Heart left ventricle (tissue), 16 donors: ENCODE data around the gene RBKS. TPM values are rescaled to one million over a fixed set of nuclear protein-coding genes. Genes with fewer than 3 reads are reported as not detected.

Experiments used
- ATAC-seq, 4 donors: fragments of 200-7000 bp; cut with Tn5 transposase; one replicate each; pipeline ENCODE4 v1.9.1; 2020 to 2022; ENCODE audit warnings: moderate library complexity in 4 of 4, mild to moderate bottlenecking in 3 of 4, moderate number of reproducible peaks in 1 of 4
- DNase-seq, 5 donors: peaks; one replicate each; pipeline ENCODE4 v3.0.0-alpha.2; 2020
- H3K27ac ChIP-seq, 12 donors: fragments of 200-600 bp; sonication (generic) in 4 of 12; one replicate each; pipeline versions ENCODE4 v1.5.0 to v1.8.0; 2016 to 2022; ENCODE audit warnings: mild to moderate bottlenecking in 2 of 12
- H3K27me3 ChIP-seq, 9 donors: fragments of 200-600 bp; sonication (generic) in 2 of 9; one replicate each; pipeline versions ENCODE4 v1.5.1 to v1.8.0; 2016 to 2022; ENCODE audit warnings: mild to moderate bottlenecking in 3 of 9
- H3K36me3 ChIP-seq, 9 donors: fragments of 200-600 bp; sonication (generic) in 2 of 9; one replicate each; pipeline versions ENCODE4 v1.5.0 to v1.8.0; 2018 to 2022; ENCODE audit warnings: mild to moderate bottlenecking in 2 of 9
- H3K4me1 ChIP-seq, 12 donors: fragments of 200-600 bp; sonication (generic) in 4 of 12; one replicate each; pipeline versions ENCODE4 v1.5.0 to v1.8.0; 2016 to 2022; ENCODE audit warnings: mild to moderate bottlenecking in 3 of 12
- H3K4me3 ChIP-seq, 12 donors: fragments of 200-600 bp; sonication (generic) in 4 of 12; one replicate each; pipeline versions ENCODE4 v1.5.0 to v1.8.0; 2017 to 2022; ENCODE audit warnings: mild to moderate bottlenecking in 9 of 12, moderate library complexity in 4 of 12
- H3K9me3 ChIP-seq, 12 donors: fragments of 200-600 bp; sonication (generic) in 4 of 12; one replicate each; pipeline versions ENCODE4 v1.5.0 to v1.8.0; 2016 to 2022; ENCODE audit warnings: mild to moderate bottlenecking in 1 of 12
- CTCF ChIP-seq, 12 donors: fragments of 200-600 bp; sonication (generic) in 4 of 12; IDR thresholded peaks; one replicate each; pipeline versions ENCODE4 v1.5.0 to v1.8.0; 2018 to 2022; ENCODE audit warnings: antibody characterized with exemption in 12 of 12, mild to moderate bottlenecking in 5 of 12
- POLR2A ChIP-seq, 2 donors: fragments of 450-650 bp; IDR thresholded peaks; one replicate each; pipeline ENCODE4 v1.6.1; 2017; ENCODE audit warnings: antibody characterized with exemption in 2 of 2, mild to moderate bottlenecking in 2 of 2, moderate library complexity in 2 of 2
- WGBS, 4 donors: extraction: QIAGEN DNeasy Blood & Tissue Kit in 2 of 4; methylation state at CpG; one replicate each; pipeline versions ENCODE4 v1.1.5 to v1.1.7; 2013 to 2018; 5-methylcytosine and 5-hydroxymethylcytosine counted together
- intact Hi-C, 10 donors: fragments of 100-400 bp; cut with DNase I; formaldehyde crosslinking; loops; one replicate each; pipeline versions ENCODE4 v1.11.1 to v1.14.2; 2022
- polyA plus RNA-seq, 2 donors: library from polyadenylated mRNA; stranded (reverse); fragments of 200-250 nt; gene quantifications; one replicate each; pipeline ENCODE4 v1.2.3, GENCODE V29; 2013
- total RNA-seq, 9 donors: library from RNA; depleted of rRNA in 2 of 9; stranded (reverse); fragments of >200 nt in 2 of 9; fragmentation: NEBNext Ultra II Directional in 3 of 9; extraction: Animal tissue kit (Norgen Biotek cat#: 25700) in 3 of 9; gene quantifications; one replicate each; pipeline versions ENCODE4 v1.1.0 to v1.2.4, GENCODE V29; 2016 to 2023
- donor health status: ischemic (EF 13 %, LVEDD 7.1; RV severe dilation, severe dysfunction).
- donor health status: healthy with polysubstance abuse.
- donor health status: DM: no; HTN: yes; CAD: no.
- donor health status: DM: no; HTN: no; CAD: no.
- donor health status: ischemic (EF 25% LVEDD 6.9; RV normal size, moderate dysfunction).
- donor health status: ischemic (EF 25% LVEDD 5.7; RV mildly dilated, moderate dysfunction).
- donor health status: healthy.
- donor health status: DM: yes; HTN: yes; CAD: no.
- donor health status: ischemic (EF 35%, LVEDD 5.7; RV mildly dilated, moderate dysfunction).
- donor health status: nonischemic (EF 11% LVEDD 7.7; RV severe dilation, severe dysfunction).
- donor health status: DM: yes; HTN: yes; CAD: no.
- donor health status: PGD.
- donor health status: ischemic (EF 29% LVEDD 5.4; RV normal size, mild dysfunction).
- donor health status: nonischemic (EF 23%, LVEDD 6.1; RV moderate dilation, normal function).

RBKS gene
- total and polyA plus RNA-seq, 11 donors = 1.3 to 6.0 (median 4.0) TPM

DNA sequence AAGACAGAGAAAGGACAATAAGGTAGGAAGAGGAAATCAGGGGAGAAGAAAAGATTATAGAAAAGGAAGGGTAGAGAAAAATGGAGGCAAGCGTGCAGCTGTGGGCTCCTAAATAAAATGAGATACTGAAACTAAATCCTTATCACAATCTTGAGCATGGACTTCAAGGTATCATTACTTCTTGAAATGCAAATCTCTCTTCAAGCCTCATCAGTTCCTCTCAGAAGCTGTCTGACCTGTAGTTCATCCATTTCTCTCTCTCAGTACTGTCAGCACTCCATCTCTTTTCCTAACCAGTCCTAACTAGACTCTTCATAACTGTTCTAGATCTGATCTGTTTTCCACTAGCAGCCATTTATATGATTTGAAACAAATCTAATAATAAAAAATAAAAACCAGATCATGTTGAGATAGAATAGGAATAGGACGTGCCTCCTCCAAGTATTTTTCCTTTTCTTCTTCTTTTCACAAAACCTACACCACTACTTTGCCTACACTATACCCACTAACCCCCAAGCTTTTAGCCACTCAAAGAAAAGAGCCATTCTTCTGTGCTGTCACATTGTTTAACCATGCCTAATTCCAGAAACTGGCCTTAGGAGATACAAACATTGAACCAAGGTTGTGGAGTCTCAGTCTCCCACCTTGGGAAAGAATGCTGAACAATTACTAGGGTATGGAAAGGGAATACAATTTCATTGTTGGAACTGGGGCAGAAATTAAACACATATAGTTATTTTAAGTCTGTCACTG, 21.4 kb upstream of the RBKS start:
- WGBS, 4 donors = 93 to 98% (median 97%) methylated on average over 2 of the region's 2 CpGs
- no peaks in the 10 kb centered on the region for H3K27me3 ChIP-seq
- ATAC-seq (no peak), DNase-seq (no peak)
- H3K9me3 ChIP-seq = no peaks in the 10 kb centered on the region
- no peak overlapping the region for H3K4me3 ChIP-seq
- intact Hi-C loops = no loop called here
- H3K36me3 ChIP-seq = no peaks in the 10 kb centered on the region
- TF ChIP-seq CTCF (IDR thresholded peaks at IDR 0.05) = no peak
- TF ChIP-seq POLR2A (IDR thresholded peaks at IDR 0.05) = no peak
- peaks cover 3 to 51% (median 30%) of the 10 kb centered on the region in 12 donors for H3K4me1 ChIP-seq
- no peak overlapping the region for H3K27ac ChIP-seq

DNA sequence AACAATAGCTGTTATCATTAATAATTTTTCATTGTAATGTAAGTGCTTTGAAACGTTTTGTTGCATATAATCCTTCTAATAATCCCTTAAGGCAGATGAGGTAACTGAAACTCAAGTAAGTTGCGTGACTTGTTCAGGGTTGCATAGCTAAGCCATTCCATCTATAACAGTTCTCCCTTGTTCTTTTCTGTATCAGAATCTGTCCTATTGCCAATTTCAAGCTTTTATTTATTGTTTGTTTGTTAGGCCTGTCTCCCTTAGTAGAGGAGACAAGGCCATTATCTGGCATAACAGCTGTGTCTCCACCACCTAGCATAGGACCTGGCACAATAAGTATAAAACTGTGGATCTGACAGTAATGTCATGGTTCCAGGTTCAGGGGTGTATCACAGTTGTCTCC, 19.7 kb upstream of the RBKS start:
- Histone ChIP-seq H3K4me3 (no peak overlapping the region), H3K4me1 (peaks cover 0 to 44% (median 26%) of the 10 kb centered on the region in 12 donors), H3K27ac (no peak overlapping the region), H3K36me3 (no peaks in the 10 kb centered on the region), H3K27me3 (no peaks in the 10 kb centered on the region), H3K9me3 (no peaks in the 10 kb centered on the region)
- whole genome bisulfite sequencing, 4 donors = 83 to 86% (median 84%) methylated on average over 2 of the region's 2 CpGs
- no peak for TF ChIP-seq CTCF (IDR thresholded peaks at IDR 0.05)
- no peak for TF ChIP-seq POLR2A (IDR thresholded peaks at IDR 0.05)
- DNase-seq = no peak
- intact Hi-C loops = no loop called here
- ATAC-seq = no peak

GRCh38 chr2:27907547-27907946, 17.4 kb upstream of the RBKS start:
- Histone ChIP-seq H3K4me3 (no peak overlapping the region), H3K27me3 (no peaks in the 10 kb centered on the region), H3K9me3 (no peaks in the 10 kb centered on the region), H3K4me1 (peaks cover 0 to 39% (median 16%) of the 10 kb centered on the region in 12 donors), H3K36me3 (no peaks in the 10 kb centered on the region), H3K27ac (no peak overlapping the region)
- WGBS, 4 donors = 48 to 59% (median 56%) methylated on average over 3 of the region's 3 CpGs
- ATAC-seq = no peak
- no peak for DNase-seq
- TF ChIP-seq CTCF (IDR thresholded peaks at IDR 0.05) (no peak), POLR2A (IDR thresholded peaks at IDR 0.05) (no peak)
- intact Hi-C loops = no loop called here

GRCh38 chr2:27906074-27906473, 15.9 kb upstream of the RBKS start:
- no peak for DNase-seq
- no peaks in the 10 kb centered on the region for H3K9me3 ChIP-seq
- no peaks in the 10 kb centered on the region for H3K27me3 ChIP-seq
- H3K4me3 ChIP-seq = no peak overlapping the region
- H3K36me3 ChIP-seq = peaks cover 0 to 9% (median 0%) of the 10 kb centered on the region in 9 donors
- intact Hi-C loops = no loop called here
- TF ChIP-seq POLR2A (IDR thresholded peaks at IDR 0.05) = no peak
- no peak for TF ChIP-seq CTCF (IDR thresholded peaks at IDR 0.05)
- 62 to 78% (median 66%) methylated on average over 1 of the region's 1 CpG for WGBS, 4 donors
- H3K27ac ChIP-seq = peak overlapping the region in 5 of 12 donors; percentile 18 to 48 (median 35)
- peaks cover 0 to 39% (median 17%) of the 10 kb centered on the region in 12 donors for H3K4me1 ChIP-seq
- peak in 2 of 4 donors; percentile 48 to 69 for ATAC-seq
